Type B pancreatic cell (in vitro differentiated cells): Measurements from ENCODE around the gene GLIS1. TPM values are rescaled to one million over a fixed set of nuclear protein-coding genes. Genes with fewer than 3 reads are reported as not detected.
A peak's percentile ranks its signal among the peaks of the same experiment; 100 is the strongest.

Experiments
- DNase-seq: peaks from one replicate; pipeline ENCODE4 v3.0.0; 2021; ENCODE audit warnings: mixed read lengths; ENCODE audit not compliant: unreplicated experiment; ENCODE audit errors: extremely low spot score
- H3K27ac Mint-ChIP-seq: 2 replicates; pipeline ENCODE4 v1.8.0; 2021; ENCODE audit warnings: mild to moderate bottlenecking, mixed read lengths
- H3K27me3 Mint-ChIP-seq: 2 replicates; pipeline ENCODE4 v1.8.0; 2021; ENCODE audit warnings: mixed read lengths
- H3K36me3 Mint-ChIP-seq: 2 replicates; pipeline ENCODE4 v1.8.0; 2021; ENCODE audit warnings: mixed read lengths
- H3K4me1 Mint-ChIP-seq: one replicate; pipeline ENCODE4 v1.8.0; 2021; ENCODE audit warnings: mixed read lengths; ENCODE audit not compliant: unreplicated experiment
- H3K4me3 Mint-ChIP-seq: 2 replicates; pipeline ENCODE4 v1.8.0; 2021; ENCODE audit warnings: mild to moderate bottlenecking, mixed read lengths
- H3K9me3 Mint-ChIP-seq: 2 replicates; pipeline ENCODE4 v1.8.0; 2021; ENCODE audit warnings: mixed read lengths
- total RNA-seq: library from RNA; stranded (reverse); gene quantifications from 2 replicates; pipeline ENCODE4 v1.2.1, GENCODE V29; 2021; ENCODE audit warnings: low replicate concordance
- TF ChIP-seq, protein P1 (sequence below): fragments of 200-600 bp; sonication (generic); conservative IDR thresholded peaks from 2 replicates; pipeline ENCODE4 v1.5.0; 2021; ENCODE audit warnings: antibody characterized with exemption, mild to moderate bottlenecking

The GLIS1 gene
- total RNA-seq, 1 donor from 2014 or later = 2.1 TPM

DNA sequence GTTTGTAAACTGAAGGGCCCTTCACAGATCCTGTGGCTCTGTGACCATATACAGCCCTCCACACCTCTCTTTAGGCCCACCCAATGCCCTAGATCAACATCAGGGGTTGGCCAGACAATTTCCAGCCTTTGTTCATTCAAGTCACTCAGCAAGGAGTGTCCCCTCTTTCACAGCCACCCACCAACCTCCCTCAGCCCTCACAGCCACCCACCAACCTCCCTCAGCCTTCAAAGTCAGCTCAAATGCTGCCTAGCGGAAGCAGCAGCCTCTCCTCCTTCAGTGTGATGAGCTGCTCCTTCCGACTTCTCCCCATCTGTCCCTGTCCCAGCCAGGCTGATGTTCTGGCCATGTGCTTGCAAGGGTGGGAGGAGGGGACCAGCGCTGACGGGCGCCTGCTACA is 208.4 kb downstream of the GLIS1 start:
- TF ChIP-seq, protein P1, sequence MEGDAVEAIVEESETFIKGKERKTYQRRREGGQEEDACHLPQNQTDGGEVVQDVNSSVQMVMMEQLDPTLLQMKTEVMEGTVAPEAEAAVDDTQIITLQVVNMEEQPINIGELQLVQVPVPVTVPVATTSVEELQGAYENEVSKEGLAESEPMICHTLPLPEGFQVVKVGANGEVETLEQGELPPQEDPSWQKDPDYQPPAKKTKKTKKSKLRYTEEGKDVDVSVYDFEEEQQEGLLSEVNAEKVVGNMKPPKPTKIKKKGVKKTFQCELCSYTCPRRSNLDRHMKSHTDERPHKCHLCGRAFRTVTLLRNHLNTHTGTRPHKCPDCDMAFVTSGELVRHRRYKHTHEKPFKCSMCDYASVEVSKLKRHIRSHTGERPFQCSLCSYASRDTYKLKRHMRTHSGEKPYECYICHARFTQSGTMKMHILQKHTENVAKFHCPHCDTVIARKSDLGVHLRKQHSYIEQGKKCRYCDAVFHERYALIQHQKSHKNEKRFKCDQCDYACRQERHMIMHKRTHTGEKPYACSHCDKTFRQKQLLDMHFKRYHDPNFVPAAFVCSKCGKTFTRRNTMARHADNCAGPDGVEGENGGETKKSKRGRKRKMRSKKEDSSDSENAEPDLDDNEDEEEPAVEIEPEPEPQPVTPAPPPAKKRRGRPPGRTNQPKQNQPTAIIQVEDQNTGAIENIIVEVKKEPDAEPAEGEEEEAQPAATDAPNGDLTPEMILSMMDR = no peak
- Mint-ChIP-seq H3K4me3 (no peak overlapping the region), H3K4me1 (peaks cover 16% of the 10 kb centered on the region), H3K27me3 (peaks cover 21% of the 10 kb centered on the region), H3K9me3 (no peaks in the 10 kb centered on the region), H3K36me3 (no peaks in the 10 kb centered on the region), H3K27ac (no peak overlapping the region)
- DNase-seq = no peak

DNA sequence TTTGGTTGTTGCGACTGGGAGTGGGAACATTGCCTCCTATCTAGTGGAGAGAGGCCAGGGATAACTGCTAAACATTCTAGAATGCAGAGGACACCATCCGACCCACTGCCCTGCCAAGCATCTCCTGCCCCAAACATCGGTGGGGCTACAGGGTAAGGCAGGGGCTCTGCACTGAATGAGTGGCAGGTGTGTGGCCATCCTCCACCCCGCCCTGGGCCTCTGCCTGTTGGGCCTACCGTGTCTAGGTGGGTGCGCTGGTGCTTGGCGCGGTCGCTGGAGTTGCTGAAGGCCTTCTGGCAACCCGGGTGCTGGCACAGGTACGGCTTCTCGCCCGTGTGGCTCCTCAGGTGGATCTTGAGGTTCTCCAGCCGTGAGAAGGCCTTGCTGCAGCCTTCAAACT is 209.4 kb downstream of the GLIS1 start:
- peaks cover 21% of the 10 kb centered on the region for H3K4me1 Mint-ChIP-seq
- H3K9me3 Mint-ChIP-seq = no peaks in the 10 kb centered on the region
- no peak overlapping the region for H3K27ac Mint-ChIP-seq
- peaks cover 15% of the 10 kb centered on the region for H3K27me3 Mint-ChIP-seq
- no peaks in the 10 kb centered on the region for H3K36me3 Mint-ChIP-seq
- DNase-seq = no peak
- no peak overlapping the region for H3K4me3 Mint-ChIP-seq
- TF ChIP-seq, protein P1 = no peak

DNA sequence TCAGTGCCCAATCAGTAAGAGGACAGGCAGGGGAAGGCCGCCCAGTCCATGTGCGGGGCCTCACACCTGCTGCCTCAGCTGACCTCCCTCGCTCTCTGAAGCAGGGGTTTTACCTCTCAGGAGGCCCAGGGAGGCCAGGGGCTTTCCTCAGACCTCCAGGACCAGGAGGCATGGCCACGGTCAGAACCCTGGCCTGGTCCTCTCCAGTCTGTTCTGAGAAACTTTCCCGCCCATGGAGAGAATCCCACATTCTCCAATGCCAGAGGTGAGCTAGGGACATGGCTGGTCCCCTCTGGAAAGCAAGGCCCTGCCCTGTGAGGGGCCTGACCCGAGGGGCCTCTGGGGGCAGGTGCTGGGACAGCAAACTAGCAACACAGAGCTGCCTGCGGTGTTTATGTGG is 211.6 kb downstream of the GLIS1 start:
- Mint-ChIP-seq H3K4me1 (peaks cover 37% of the 10 kb centered on the region), H3K36me3 (no peaks in the 10 kb centered on the region), H3K27ac (no peak overlapping the region), H3K9me3 (no peaks in the 10 kb centered on the region), H3K4me3 (no peak overlapping the region), H3K27me3 (peaks cover 15% of the 10 kb centered on the region)
- TF ChIP-seq, protein P1 = no peak
- DNase-seq = no peak

DNA sequence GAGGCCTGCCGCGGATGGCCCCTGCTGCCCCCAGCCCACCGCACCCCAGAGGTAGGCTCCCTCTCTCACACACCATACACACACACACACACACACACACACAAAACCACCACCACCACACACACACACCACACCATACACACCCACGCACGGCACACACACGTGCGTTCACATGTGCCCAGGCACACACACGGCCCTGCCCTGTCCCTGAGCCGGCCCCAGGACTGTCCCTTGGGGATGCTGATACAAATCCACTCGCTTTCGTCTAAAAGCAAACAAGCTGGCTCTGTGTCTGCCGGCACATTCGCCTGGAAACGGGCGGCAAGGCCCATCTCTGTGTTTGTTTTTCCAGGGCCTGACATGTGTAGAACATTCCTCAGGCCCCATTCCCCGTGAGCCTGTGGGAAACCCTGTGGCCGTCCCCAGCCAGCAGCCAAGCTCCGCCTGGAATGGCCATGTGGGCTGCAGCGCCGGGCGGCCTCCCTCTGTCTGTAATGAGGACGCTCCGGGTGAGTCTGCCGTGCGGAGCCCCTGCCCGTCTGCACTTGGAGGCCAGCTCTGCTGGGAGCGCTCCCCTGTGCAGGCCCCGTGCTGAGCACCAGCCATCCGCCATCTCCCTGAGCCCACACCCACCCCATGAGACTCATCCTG is 212.4 kb downstream of the GLIS1 start:
- peak overlapping the region; percentile 78 for H3K27ac Mint-ChIP-seq
- TF ChIP-seq, protein P1 = no peak
- H3K27me3 Mint-ChIP-seq = peaks cover 12% of the 10 kb centered on the region
- peaks cover 41% of the 10 kb centered on the region for H3K4me1 Mint-ChIP-seq
- peak overlapping the region; percentile 57 for H3K4me3 Mint-ChIP-seq
- DNase-seq = no peak
- no peaks in the 10 kb centered on the region for H3K9me3 Mint-ChIP-seq
- no peaks in the 10 kb centered on the region for H3K36me3 Mint-ChIP-seq

DNA sequence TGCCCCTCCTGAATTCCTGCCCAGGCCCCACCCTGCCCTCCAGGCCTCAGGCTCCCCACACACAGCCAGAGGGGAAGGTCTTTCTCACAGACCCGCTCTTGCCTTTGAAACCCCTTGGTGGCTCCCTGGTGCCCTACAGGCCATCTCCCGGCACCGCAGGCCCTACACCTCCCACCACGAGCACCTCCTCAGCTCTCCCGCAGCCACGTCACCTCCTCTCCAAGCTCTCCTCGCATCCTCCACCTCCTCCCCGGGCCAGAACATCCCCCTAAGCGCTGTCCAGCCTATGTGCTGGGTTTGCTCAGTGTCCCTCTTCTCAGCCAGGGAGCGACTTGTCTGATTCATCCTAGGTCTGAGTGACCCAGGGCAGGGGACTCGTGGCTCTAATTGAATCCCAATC is 213.4 kb downstream of the GLIS1 start:
- no peak for DNase-seq
- H3K9me3 Mint-ChIP-seq = no peaks in the 10 kb centered on the region
- H3K27ac Mint-ChIP-seq = no peak overlapping the region
- peaks cover 12% of the 10 kb centered on the region for H3K27me3 Mint-ChIP-seq
- TF ChIP-seq, protein P1 = peak; percentile 43
- H3K4me1 Mint-ChIP-seq = peaks cover 41% of the 10 kb centered on the region
- no peaks in the 10 kb centered on the region for H3K36me3 Mint-ChIP-seq
- H3K4me3 Mint-ChIP-seq = no peak overlapping the region
